Stomach smooth muscle (tissue), 2 donors: ENCODE measurements around the gene PRR13.
"Not testable (repeated sequence)": the region's sequence is repeated elsewhere in the genome, so short reads cannot be mapped to it uniquely, and the experiment has no call there.

ENCODE experiments used
- H3K27ac ChIP-seq: one replicate; pipeline ENCODE4 v1.7.0; 2013; ENCODE audit warnings: mild to moderate bottlenecking, low read length, inconsistent platforms
- H3K27me3 ChIP-seq, 2 donors: one replicate each; pipeline ENCODE4 v1.7.0; 2013; ENCODE audit warnings: low read length in 2 of 2; ENCODE audit not compliant: insufficient read depth in 2 of 2, control insufficient read depth in 1 of 2
- H3K36me3 ChIP-seq, 2 donors: one replicate each; pipeline ENCODE4 v1.7.0; 2013; ENCODE audit warnings: low read length in 2 of 2; ENCODE audit not compliant: control insufficient read depth in 2 of 2, insufficient read depth in 2 of 2
- H3K4me1 ChIP-seq: one replicate; pipeline ENCODE4 v1.7.0; 2013; ENCODE audit warnings: low read length; ENCODE audit not compliant: control insufficient read depth, insufficient read depth
- H3K4me3 ChIP-seq, 2 donors: one replicate each; pipeline ENCODE4 v1.7.0; 2013; ENCODE audit warnings: low read length in 2 of 2
- H3K9ac ChIP-seq, 2 donors: one replicate each; pipeline ENCODE4 v1.7.0; 2013; ENCODE audit warnings: low read length in 2 of 2, mild to moderate bottlenecking in 1 of 2
- H3K9me3 ChIP-seq, 2 donors: one replicate each; pipeline ENCODE4 v1.7.0; 2013; ENCODE audit warnings: low read length in 2 of 2; ENCODE audit not compliant: control insufficient read depth in 2 of 2
- donor health status: healthy.
- donor health status: Pancreatic carcinoma.

Gene PRR13, protein sequence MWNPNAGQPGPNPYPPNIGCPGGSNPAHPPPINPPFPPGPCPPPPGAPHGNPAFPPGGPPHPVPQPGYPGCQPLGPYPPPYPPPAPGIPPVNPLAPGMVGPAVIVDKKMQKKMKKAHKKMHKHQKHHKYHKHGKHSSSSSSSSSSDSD

DNA sequence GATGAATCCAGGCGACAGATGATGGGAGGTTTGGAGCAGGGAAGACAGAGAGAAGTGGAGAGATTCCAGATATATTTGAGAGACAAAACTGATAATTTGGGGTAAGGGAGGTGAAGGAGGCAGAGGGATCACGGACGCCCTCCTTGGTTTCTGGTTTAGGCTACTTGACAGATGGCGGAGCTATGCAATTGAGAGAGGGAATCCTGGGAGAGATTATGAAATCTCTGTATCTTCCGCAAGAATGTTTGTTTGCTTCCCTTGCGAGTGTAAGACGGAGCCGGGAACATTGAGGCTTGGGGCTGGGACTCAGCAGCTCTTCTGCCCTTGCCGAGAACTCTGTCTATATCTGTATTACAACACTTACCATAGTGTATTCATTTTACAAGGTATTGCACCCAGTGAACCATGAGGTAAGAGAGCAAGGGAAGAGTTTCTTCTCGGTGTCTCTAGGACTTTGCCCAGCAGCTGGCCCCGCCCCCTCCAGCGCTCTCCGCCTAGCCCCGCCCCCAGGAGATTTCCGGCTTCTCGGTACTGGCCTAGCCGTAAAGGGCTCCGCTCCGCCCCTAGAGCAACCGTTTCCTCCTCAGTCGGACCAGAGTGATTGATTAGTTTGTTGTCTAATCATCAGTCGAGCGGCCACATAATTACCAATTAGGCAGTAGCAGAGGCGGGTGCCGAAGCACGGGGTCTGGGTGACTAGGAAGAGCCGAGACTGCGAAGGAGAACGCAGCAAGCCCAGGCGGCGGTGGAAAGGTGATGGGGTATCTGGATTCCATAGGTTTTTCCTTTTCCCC, at the start of gene PRR13:
Gene PRR13, plus strand, starts transcription at position 695 of the 794 bp plus-strand sequence. CDS start 981 bp downstream, outside the sequence.
- Histone ChIP-seq H3K4me3 (peak within 1 kb of the TSS; percentile 80 to 91), H3K27ac (peak within 1 kb of the TSS; percentile 91), H3K4me1 (peaks cover 16% of the 10 kb centered on the region), H3K9me3 (no peaks in the 10 kb centered on the region), H3K36me3 (peaks cover 4 to 5% of the 10 kb centered on the region in 2 donors), H3K9ac (peak within 1 kb of the TSS; percentile 93 to 97), H3K27me3 (no peaks in the 10 kb centered on the region)

DNA sequence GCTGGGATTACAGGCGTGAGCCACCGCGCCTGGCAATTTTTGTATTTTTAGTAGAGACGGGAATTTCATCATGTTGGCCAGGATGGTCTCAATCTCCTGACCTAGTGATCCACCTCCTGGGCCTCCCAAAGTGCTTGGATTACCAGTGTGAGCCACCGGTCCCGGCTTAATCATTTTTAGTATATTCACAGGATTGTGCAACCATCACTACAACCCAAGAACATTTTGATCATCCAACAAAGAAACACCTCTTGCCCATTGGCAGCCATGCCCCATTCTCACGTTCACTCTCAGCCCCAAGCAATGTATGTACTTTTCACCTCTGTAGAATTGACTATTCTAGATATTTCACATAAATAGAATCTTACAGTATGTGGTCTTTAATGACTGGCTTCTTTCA, 41.6 kb upstream of the PRR13 start:
- Histone ChIP-seq H3K27ac (no peak overlapping the region), H3K4me3 (no peak overlapping the region), H3K36me3 (no peaks in the 10 kb centered on the region), H3K27me3 (no peaks in the 10 kb centered on the region), H3K4me1 (peaks cover 2% of the 10 kb centered on the region), H3K9ac (no peak overlapping the region), H3K9me3 (no peaks in the 10 kb centered on the region)

DNA sequence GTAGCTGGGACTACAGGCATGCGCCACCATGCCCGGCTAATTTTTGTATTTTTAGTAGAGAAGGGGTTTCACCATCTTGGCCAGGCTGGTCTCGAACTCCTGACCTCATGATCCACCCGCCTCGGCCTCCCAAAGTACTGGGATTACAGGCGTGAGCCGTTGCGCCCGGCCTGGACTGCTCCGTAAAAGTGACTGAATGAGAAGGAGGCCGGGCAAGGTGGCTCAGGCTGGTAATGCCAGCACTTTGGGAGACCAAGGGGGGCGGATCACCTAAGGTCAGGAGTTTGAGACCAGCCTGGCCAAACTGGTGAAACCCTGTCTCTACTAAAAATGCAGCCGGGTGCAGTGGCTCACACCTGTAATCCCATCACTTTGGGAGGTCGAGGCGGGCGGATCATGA, 39.2 kb upstream of the PRR13 start:
- not testable (repeated sequence) for H3K27me3 ChIP-seq, H3K4me1 ChIP-seq, H3K4me3 ChIP-seq, H3K36me3 ChIP-seq, H3K27ac ChIP-seq, H3K9ac ChIP-seq, H3K9me3 ChIP-seq

DNA sequence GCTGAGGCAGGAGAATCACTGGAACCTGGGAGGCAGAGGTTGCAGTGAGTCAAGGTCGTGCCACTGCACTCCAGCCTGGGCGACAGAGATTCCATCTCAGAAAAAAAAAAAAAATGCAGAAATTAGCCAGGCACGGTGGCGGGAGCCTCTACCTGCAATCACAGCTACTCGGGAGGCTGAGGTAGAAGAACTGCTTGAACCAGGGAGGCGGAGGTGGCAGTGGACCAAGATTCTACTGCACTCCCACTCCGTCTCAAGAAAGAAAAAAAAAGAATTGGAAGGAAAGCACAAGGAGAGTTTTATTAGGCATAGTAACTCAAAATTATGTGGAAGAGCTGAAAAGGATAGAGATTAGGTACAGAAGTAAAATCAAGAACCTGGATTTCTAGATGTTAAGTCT, 38.7 kb upstream of the PRR13 start:
- Histone ChIP-seq H3K9ac (no peak overlapping the region), H3K27me3 (no peaks in the 10 kb centered on the region), H3K27ac (no peak overlapping the region), H3K36me3 (peaks cover 0 to 2% of the 10 kb centered on the region in 2 donors), H3K9me3 (no peaks in the 10 kb centered on the region), H3K4me3 (no peak overlapping the region), H3K4me1 (peaks cover 2% of the 10 kb centered on the region)

DNA sequence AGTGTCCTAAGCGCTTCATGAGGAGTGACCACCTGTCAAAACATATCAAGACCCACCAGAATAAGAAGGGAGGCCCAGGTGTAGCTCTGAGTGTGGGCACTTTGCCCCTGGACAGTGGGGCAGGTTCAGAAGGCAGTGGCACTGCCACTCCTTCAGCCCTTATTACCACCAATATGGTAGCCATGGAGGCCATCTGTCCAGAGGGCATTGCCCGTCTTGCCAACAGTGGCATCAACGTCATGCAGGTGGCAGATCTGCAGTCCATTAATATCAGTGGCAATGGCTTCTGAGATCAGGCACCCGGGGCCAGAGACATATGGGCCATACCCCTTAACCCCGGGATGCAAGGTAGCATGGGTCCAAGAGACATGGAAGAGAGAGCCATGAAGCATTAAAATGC, 30.6 kb upstream of the PRR13 start:
- Histone ChIP-seq H3K4me3 (no peak overlapping the region), H3K27ac (no peak overlapping the region), H3K27me3 (no peaks in the 10 kb centered on the region), H3K9ac (no peak overlapping the region), H3K9me3 (no peaks in the 10 kb centered on the region), H3K36me3 (peaks cover 21 to 23% of the 10 kb centered on the region in 2 donors), H3K4me1 (peaks cover 12% of the 10 kb centered on the region)

DNA sequence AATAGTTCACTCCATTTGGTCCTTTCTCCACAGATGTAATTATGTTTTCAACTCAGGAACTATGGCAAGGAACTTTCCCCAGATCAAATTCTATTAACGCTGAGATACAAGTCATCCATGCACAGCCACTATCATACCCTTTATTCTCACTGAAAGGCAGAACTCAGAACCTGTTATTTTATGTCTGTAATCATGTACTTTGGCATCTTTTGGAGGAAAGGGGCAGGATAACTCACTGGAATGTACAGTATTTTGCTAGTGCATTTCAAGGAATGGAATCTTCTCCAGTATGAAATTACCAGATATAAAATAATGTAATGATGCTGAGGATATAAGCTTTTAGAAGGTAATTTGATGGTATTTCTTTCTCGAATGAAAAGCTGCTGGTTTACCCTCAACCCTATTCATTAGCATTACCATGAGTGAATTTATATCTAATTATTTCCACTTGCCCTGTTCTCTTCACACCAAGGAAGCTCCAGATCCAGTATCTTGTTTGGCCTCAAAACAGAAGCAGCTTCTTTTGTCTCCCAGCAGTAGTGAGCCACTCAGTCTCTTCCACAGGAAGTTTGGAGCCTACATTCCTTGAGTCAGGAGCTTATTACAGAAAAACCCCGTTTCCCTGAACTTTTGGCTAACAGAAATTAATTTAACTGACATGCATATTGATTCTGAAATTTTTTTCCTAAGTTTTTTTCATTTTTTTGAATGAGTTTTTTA, 27.9 kb upstream of the PRR13 start:
- H3K27ac ChIP-seq, result no peak overlapping the region
- peaks cover 21% of the 10 kb centered on the region in 2 donors for H3K36me3 ChIP-seq
- no peak overlapping the region for H3K9ac ChIP-seq

DNA sequence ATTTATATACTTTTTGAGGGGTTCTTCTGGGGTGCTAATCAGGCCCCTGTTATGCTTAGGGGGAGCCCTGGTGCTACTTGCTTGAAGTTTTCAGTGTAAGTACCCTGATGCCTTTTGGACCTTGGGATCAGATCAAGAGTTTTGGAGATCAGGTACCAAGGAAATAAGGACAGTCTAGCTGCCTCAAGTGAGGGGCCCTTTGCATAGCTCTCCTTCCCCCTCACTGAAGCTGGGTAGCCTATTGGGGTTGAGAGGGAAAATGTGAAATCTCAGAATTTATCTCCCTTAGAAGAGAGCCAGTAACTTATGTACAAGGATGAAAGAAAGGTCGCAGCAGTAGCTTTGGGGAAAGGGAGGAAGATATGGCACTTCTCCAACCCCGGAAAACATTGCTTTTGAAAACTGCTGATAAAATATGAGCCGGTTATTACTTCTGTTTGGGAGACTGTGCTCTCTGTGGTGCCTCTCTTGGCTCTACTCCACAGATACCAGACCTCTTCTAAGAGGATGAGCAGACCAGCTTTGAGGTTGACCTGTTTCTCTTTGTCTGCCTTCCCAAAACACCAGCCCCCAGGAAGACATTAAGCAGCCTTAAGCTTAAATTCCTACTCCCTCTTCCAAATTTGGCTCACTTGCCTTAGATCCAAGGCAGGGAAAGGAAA, 26.6 kb upstream of the PRR13 start:
- Histone ChIP-seq H3K4me1 (peaks cover 12% of the 10 kb centered on the region), H3K9me3 (no peaks in the 10 kb centered on the region), H3K27me3 (no peaks in the 10 kb centered on the region), H3K4me3 (no peak overlapping the region), H3K9ac (no peak overlapping the region), H3K27ac (peak overlapping the region; percentile 37), H3K36me3 (peaks cover 14 to 15% of the 10 kb centered on the region in 2 donors)

More for the DNA sequence above, 27.9 kb upstream of the PRR13 start:
- Histone ChIP-seq H3K4me1 (peaks cover 12% of the 10 kb centered on the region), H3K4me3 (no peak overlapping the region), H3K9me3 (no peaks in the 10 kb centered on the region), H3K27me3 (no peaks in the 10 kb centered on the region)

DNA sequence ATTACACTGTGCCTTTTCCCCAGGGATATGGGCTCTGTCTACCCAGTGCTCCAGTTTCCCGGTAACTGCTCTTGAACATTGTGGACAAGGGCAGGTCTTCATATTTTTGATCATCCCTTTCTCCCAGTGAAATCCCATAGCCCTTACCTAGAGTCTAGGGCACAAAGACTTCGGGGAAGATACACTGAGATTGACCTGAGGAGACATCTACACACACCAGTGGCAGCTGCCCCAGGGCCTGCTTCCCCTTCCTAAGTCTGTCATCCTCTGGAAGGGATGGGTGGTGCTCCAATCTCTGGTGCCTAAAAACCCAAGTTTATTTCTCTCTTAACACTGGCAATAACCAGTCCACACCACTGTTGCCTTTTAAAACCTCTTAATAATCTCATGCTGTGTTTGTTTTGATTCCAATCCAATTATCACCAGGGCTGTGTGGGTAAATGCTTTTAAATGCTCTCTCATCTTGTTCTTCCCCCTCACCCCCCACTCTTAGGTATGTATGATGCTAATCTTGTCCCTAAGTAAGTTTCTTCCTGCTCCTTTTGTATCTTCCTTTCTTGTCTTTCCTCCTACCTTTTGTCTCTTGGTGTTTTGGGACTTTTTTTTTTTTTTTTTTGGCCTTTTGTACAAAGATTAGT, 25.7 kb upstream of the PRR13 start:
- peaks cover 12% of the 10 kb centered on the region in 2 donors for H3K36me3 ChIP-seq
- peaks cover 12% of the 10 kb centered on the region for H3K4me1 ChIP-seq
- not testable (repeated sequence) for H3K9ac ChIP-seq, H3K27me3 ChIP-seq, H3K27ac ChIP-seq, H3K4me3 ChIP-seq, H3K9me3 ChIP-seq

DNA sequence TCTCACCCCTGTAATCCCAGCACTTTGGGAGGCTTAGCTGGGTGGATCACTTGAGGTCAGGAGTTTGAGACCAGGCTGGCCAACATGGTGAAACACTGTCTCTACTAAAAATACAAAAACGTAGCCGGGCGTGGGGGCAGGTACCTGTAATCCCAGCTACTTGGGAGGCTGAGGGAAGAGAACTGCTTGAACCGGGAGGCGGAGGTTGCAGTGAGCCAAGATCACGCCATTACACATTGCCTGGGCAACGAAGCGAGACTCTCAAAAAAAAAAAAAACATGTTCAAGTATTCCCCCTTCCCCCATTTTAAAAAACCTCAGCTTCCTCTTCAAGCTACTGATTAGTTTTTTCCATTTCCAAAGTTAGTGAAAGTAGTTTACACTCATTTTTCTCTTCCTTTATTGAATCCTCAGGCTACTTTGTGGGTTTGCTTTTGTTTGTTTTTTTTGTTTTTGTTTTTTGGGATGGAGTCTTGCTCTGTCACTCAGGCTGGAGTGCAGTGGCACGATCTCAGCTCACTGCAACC, 24.2 kb upstream of the PRR13 start:
- H3K9ac ChIP-seq, H3K27ac ChIP-seq: not testable (repeated sequence)

DNA sequence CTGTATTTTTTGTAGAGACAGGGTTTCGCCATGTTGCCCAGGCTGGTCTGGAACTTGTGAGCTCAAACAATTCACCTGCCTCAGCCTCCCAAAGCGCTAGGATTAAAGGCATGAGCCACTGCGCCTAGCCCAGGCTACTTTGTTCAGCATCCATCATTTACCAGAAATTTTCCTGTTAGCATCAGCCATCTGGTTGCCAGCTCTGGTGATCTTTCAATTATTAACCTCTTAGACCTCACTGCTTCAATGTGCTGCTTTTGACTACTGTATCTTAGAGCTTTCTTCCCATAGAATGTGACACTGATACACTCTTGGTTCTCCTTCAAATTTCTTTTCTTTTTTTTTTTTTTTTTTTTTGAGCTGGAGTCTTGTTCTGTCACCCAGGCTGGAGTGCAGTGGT, 23.3 kb upstream of the PRR13 start:
- Histone ChIP-seq H3K4me3 (no peak overlapping the region), H3K27ac (no peak overlapping the region), H3K36me3 (no peaks in the 10 kb centered on the region), H3K9ac (no peak overlapping the region), H3K9me3 (no peaks in the 10 kb centered on the region), H3K4me1 (peaks cover 17% of the 10 kb centered on the region), H3K27me3 (no peaks in the 10 kb centered on the region)

More for the DNA sequence above, 24.2 kb upstream of the PRR13 start:
- not testable (repeated sequence) for H3K27me3 ChIP-seq, H3K36me3 ChIP-seq, H3K4me3 ChIP-seq, H3K9me3 ChIP-seq
- peaks cover 17% of the 10 kb centered on the region for H3K4me1 ChIP-seq
